ENCODE results near the gene TLE4. TPM values are rescaled to one million over a fixed set of nuclear protein-coding genes. Genes with fewer than 3 reads are reported as not detected.

Gene TLE4
- total and polyA plus RNA-seq, 10 of the 15 experiments (the other 5 are each of a cell fraction or from before 2014, with no cell fraction given) = 5.3 to 53.3 (median 23.3) TPM

DNA sequence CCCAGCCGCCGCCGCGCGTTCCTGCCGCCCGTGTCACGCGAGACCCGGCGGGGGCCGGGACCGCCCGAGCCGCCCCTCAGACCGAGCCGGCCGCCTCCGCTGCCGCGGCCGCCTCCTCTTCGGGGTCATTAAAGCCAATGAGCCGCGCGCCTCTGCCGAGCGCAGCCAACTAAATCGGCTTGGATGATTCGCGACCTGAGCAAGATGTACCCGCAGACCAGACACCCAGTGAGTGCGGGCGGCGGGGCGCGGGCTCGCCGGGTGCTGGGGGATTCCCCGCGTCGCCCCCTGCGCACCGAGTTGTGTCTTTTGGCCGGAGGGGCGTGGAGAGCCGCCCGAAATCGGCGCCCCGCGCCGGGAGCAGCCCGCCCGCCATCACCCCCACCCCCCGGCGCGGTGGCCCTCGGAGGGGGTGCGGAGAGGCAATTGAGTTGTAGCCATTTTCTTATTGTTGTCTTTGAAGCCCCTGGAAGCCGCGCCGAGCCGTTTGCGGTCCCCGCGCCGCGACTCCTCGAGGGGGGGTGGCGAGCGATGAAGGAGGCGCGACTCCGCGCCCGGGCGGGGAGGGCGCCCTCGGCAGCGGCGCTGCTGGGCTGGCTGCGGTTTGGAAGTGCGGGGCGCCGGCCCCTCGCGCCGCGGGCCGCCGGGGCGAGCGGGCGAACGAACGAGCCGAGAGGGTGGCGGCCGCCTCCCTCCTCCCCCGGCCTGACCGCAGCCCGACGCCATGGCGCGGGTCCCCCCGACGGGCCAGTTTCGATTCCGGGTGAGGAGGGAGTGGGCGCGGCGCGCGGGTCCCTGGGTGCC is 1.0 kb downstream of the TLE4 start (continued):
- TF ChIP-seq SMC3 (IDR thresholded peaks at IDR 0.05; ENCODE audit: borderline replicate concordance, low read length) (no peak), TBL1XR1 (IDR thresholded peaks at IDR 0.05; ENCODE audit: low read depth, low read length) (no peak), STAT3 (IDR thresholded peaks at IDR 0.05; ENCODE audit: low read depth, low read length) (no peak), RAD51 (IDR thresholded peaks at IDR 0.05) (no peak), ZSCAN29 (IDR thresholded peaks at IDR 0.05) (0 out of 2 replicates have a peak, but pooled peaks have one; percentile 41), POLR2AphosphoS5 (IDR thresholded peaks at IDR 0.05; ENCODE audit: low read length) (no peak), EZH2 (IDR thresholded peaks at IDR 0.05; ENCODE audit: borderline replicate concordance, control insufficient read depth, low read depth, low read length) (no peak), DPF2 (IDR thresholded peaks at IDR 0.05) (peak; percentile 79; the same call in 1 of the 2 replicates), RUNX3 (IDR thresholded peaks at IDR 0.05; ENCODE audit: low read length) (peak; percentile 68), MYC (IDR thresholded peaks at IDR 0.05; ENCODE audit: insufficient read depth, insufficient read length, insufficient replicate concordance, low read length, severe bottlenecking) (no peak), NR2C1 (IDR thresholded peaks at IDR 0.05) (0 out of 2 replicates have a peak, but pooled peaks have one; percentile 18), JUNB (IDR thresholded peaks at IDR 0.05) (no peak), JUND (IDR thresholded peaks at IDR 0.05; ENCODE audit: low read depth, low read length) (no peak), ETV6 (conservative IDR thresholded peaks at IDR 0.05 in 1 of 2, IDR thresholded peaks at IDR 0.05 in 1 of 2; ENCODE audit: borderline replicate concordance in 1 of 2, low read depth in 1 of 2) (peak in 1 of 2 experiments; percentile 33; a peak in 1 of 4 replicates), ZNF24 (IDR thresholded peaks at IDR 0.05) (no peak), ATF7 (IDR thresholded peaks at IDR 0.05; ENCODE audit: low read depth) (no peak), SUZ12 (IDR thresholded peaks at IDR 0.05; ENCODE audit: unreplicated experiment) (no peak)
- TF ChIP-seq, protein P1, sequence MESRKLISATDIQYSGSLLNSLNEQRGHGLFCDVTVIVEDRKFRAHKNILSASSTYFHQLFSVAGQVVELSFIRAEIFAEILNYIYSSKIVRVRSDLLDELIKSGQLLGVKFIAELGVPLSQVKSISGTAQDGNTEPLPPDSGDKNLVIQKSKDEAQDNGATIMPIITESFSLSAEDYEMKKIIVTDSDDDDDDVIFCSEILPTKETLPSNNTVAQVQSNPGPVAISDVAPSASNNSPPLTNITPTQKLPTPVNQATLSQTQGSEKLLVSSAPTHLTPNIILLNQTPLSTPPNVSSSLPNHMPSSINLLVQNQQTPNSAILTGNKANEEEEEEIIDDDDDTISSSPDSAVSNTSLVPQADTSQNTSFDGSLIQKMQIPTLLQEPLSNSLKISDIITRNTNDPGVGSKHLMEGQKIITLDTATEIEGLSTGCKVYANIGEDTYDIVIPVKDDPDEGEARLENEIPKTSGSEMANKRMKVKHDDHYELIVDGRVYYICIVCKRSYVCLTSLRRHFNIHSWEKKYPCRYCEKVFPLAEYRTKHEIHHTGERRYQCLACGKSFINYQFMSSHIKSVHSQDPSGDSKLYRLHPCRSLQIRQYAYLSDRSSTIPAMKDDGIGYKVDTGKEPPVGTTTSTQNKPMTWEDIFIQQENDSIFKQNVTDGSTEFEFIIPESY (IDR thresholded peaks at IDR 0.05) = no peak
- TF ChIP-seq, protein P2, sequence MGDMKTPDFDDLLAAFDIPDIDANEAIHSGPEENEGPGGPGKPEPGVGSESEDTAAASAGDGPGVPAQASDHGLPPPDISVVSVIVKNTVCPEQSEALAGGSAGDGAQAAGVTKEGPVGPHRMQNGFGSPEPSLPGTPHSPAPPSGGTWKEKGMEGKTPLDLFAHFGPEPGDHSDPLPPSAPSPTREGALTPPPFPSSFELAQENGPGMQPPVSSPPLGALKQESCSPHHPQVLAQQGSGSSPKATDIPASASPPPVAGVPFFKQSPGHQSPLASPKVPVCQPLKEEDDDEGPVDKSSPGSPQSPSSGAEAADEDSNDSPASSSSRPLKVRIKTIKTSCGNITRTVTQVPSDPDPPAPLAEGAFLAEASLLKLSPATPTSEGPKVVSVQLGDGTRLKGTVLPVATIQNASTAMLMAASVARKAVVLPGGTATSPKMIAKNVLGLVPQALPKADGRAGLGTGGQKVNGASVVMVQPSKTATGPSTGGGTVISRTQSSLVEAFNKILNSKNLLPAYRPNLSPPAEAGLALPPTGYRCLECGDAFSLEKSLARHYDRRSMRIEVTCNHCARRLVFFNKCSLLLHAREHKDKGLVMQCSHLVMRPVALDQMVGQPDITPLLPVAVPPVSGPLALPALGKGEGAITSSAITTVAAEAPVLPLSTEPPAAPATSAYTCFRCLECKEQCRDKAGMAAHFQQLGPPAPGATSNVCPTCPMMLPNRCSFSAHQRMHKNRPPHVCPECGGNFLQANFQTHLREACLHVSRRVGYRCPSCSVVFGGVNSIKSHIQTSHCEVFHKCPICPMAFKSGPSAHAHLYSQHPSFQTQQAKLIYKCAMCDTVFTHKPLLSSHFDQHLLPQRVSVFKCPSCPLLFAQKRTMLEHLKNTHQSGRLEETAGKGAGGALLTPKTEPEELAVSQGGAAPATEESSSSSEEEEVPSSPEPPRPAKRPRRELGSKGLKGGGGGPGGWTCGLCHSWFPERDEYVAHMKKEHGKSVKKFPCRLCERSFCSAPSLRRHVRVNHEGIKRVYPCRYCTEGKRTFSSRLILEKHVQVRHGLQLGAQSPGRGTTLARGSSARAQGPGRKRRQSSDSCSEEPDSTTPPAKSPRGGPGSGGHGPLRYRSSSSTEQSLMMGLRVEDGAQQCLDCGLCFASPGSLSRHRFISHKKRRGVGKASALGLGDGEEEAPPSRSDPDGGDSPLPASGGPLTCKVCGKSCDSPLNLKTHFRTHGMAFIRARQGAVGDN (IDR thresholded peaks at IDR 0.05) = 0 out of 2 replicates have a peak, but pooled peaks have one; percentile 35
- TF ChIP-seq, protein P3, sequence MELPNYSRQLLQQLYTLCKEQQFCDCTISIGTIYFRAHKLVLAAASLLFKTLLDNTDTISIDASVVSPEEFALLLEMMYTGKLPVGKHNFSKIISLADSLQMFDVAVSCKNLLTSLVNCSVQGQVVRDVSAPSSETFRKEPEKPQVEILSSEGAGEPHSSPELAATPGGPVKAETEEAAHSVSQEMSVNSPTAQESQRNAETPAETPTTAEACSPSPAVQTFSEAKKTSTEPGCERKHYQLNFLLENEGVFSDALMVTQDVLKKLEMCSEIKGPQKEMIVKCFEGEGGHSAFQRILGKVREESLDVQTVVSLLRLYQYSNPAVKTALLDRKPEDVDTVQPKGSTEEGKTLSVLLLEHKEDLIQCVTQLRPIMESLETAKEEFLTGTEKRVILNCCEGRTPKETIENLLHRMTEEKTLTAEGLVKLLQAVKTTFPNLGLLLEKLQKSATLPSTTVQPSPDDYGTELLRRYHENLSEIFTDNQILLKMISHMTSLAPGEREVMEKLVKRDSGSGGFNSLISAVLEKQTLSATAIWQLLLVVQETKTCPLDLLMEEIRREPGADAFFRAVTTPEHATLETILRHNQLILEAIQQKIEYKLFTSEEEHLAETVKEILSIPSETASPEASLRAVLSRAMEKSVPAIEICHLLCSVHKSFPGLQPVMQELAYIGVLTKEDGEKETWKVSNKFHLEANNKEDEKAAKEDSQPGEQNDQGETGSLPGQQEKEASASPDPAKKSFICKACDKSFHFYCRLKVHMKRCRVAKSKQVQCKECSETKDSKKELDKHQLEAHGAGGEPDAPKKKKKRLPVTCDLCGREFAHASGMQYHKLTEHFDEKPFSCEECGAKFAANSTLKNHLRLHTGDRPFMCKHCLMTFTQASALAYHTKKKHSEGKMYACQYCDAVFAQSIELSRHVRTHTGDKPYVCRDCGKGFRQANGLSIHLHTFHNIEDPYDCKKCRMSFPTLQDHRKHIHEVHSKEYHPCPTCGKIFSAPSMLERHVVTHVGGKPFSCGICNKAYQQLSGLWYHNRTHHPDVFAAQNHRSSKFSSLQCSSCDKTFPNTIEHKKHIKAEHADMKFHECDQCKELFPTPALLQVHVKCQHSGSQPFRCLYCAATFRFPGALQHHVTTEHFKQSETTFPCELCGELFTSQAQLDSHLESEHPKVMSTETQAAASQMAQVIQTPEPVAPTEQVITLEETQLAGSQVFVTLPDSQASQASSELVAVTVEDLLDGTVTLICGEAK (IDR thresholded peaks at IDR 0.05; ENCODE audit: borderline replicate concordance) = no peak
